K562 (cell line): ENCODE measurements around the gene HPSE2. TPM values are rescaled to one million over a fixed set of nuclear protein-coding genes. Genes with fewer than 3 reads are reported as not detected.
A peak's percentile ranks its signal among the peaks of the same experiment; 100 is the strongest.

ENCODE experiments used
- ATAC-seq: fragments of 200-7000 bp; cut with Tn5 transposase; 3 replicates; pipeline ENCODE4 v1.9.1; 2020; ENCODE audit warnings: moderate library complexity
- BruUV-seq: library from RNA; stranded (reverse); fragments of 400-500 nt; replicated peaks from 2 replicates; lab custom pipeline; 2021; lab: Mats Ljungman, UMichigan
- CTCF ChIA-PET: fragments of 300-600 bp; formaldehyde crosslinking; extraction: SDS; loops from one replicate; lab custom pipeline; 2021; ENCODE audit warnings: low intra/inter-chr PET ratio; lab: Yijun Ruan, JAX
- POLR2A ChIA-PET: fragments of 300-600, 350-650 bp; sonication (Branson Sonifier 250); formaldehyde crosslinking; extraction: SDS; loops from one replicate; lab custom pipeline; 2021; ENCODE audit warnings: antibody characterized with exemption, inconsistent platforms; lab: Yijun Ruan, JAX
- DNase-seq, 4 experiments: peaks; one replicate each; pipeline versions ENCODE4 v3.0.0 to v3.0.0-alpha.2; 2011 to 2018; ENCODE audit warnings: low spot score in 3 of 4, mixed read lengths in 3 of 4; ENCODE audit errors: extremely low read depth in 1 of 4
- FAIRE-seq: peaks from 2 replicates; lab custom pipeline; 2011; peaks lifted over from hg19 to GRCh38; lab: Jason Lieb, UNC
- H2AFZ ChIP-seq: 2 replicates; pipeline ENCODE4 v1.6.0; 2011; ENCODE audit warnings: low read depth, low read length, control low read depth, inconsistent platforms
- H3K27ac ChIP-seq: fragments of 200-600 bp; 3 replicates; pipeline ENCODE4 v1.8.0; 2011; ENCODE audit warnings: low read depth, mild to moderate bottlenecking, control low read depth, inconsistent platforms, low read length, moderate library complexity, mixed read lengths; ENCODE audit errors: extremely low read depth
- H3K27me3 ChIP-seq, 2 experiments: fragments of 300-600 bp in 1 of 2; 2 replicates in 1 of 2; 3 replicates in 1 of 2; pipeline versions ENCODE4 v1.6.0 to v1.8.0; 2011; ENCODE audit warnings: inconsistent platforms in 2 of 2, low read length in 2 of 2, mild to moderate bottlenecking in 1 of 2, mixed read lengths in 1 of 2, moderate library complexity in 1 of 2; ENCODE audit not compliant: control insufficient read depth in 2 of 2, insufficient read depth in 2 of 2
- H3K36me3 ChIP-seq: fragments of 300-600 bp; 3 replicates; pipeline ENCODE4 v1.8.0; 2011; ENCODE audit warnings: mild to moderate bottlenecking, low read length, inconsistent platforms; ENCODE audit not compliant: control insufficient read depth, insufficient read depth
- H3K4me1 ChIP-seq, 2 experiments: fragments of 200-600 bp in 1 of 2; replicated peaks in 1 of 2; 2 replicates in 1 of 2; 3 replicates in 1 of 2; pipeline versions ENCODE4 v1.5.1 to v1.8.0; 2011; ENCODE audit warnings: inconsistent platforms in 2 of 2, low read length in 2 of 2, mild to moderate bottlenecking in 1 of 2, mixed read lengths in 1 of 2, moderate library complexity in 1 of 2; ENCODE audit not compliant: control insufficient read depth in 2 of 2, insufficient read depth in 2 of 2
- H3K4me2 ChIP-seq: 2 replicates; pipeline ENCODE4 v1.6.1; 2011; ENCODE audit warnings: low read length, control low read depth, inconsistent platforms, mixed read lengths; ENCODE audit not compliant: insufficient read depth
- H3K4me3 ChIP-seq: fragments of 200-600 bp; sonication (generic), shearing (Covaris generic); 2 replicates; pipeline ENCODE4 v1.5.1; 2016; ENCODE audit warnings: control low read depth, inconsistent platforms
- H3K79me2 ChIP-seq: fragments of 200-600 bp; 3 replicates; pipeline ENCODE4 v1.8.0; 2011; ENCODE audit warnings: low read length, inconsistent platforms; ENCODE audit not compliant: control insufficient read depth, insufficient read depth
- H3K9ac ChIP-seq, 2 experiments: 2 replicates each; pipeline versions ENCODE4 v1.6.0 to v1.6.1; 2011; ENCODE audit warnings: low read depth in 2 of 2, low read length in 2 of 2, control low read depth in 1 of 2, inconsistent platforms in 1 of 2, mild to moderate bottlenecking in 1 of 2, mixed read lengths in 1 of 2; ENCODE audit not compliant: insufficient read depth in 1 of 2
- H3K9me1 ChIP-seq: one replicate; pipeline ENCODE4 v1.6.0; 2011; ENCODE audit warnings: inconsistent platforms, mild to moderate bottlenecking, low read length, moderate library complexity; ENCODE audit not compliant: control insufficient read depth, insufficient read depth
- H3K9me3 ChIP-seq: replicated peaks from 2 replicates; pipeline ENCODE4 v1.5.1; 2011; ENCODE audit warnings: low read depth, low read length, inconsistent platforms; ENCODE audit not compliant: control insufficient read depth, insufficient read depth
- H4K20me1 ChIP-seq: replicated peaks from 2 replicates; pipeline ENCODE4 v1.6.1; 2011; ENCODE audit warnings: low read length, inconsistent platforms, mixed read lengths; ENCODE audit not compliant: control insufficient read depth, insufficient read depth
- CBX1 ChIP-seq: sonication (generic); IDR thresholded peaks from 2 replicates; pipeline ENCODE4 v1.6.1; 2016; ENCODE audit warnings: antibody characterized with exemption, low read depth, mild to moderate bottlenecking
- CBX3 ChIP-seq, 2 experiments: IDR thresholded peaks; 1 replicate in 1 of 2; 2 replicates in 1 of 2; pipeline ENCODE4 v1.6.1; 2012; ENCODE audit warnings: inconsistent platforms in 2 of 2, low read length in 2 of 2, borderline replicate concordance in 1 of 2, control low read depth in 1 of 2
- CBX5 ChIP-seq: IDR thresholded peaks from 2 replicates; pipeline ENCODE4 v1.6.1; 2014; ENCODE audit warnings: low read depth, borderline replicate concordance
- DMBX1 ChIP-seq: fragments of 250-450 bp; sonication (Bioruptor Pico); IDR thresholded peaks from 2 replicates; pipeline ENCODE4 v1.8.0; 2022; ENCODE audit warnings: inconsistent platforms, mild to moderate bottlenecking, moderate library complexity, borderline replicate concordance
- ETV1 ChIP-seq: fragments of 450-650 bp; conservative IDR thresholded peaks from 2 replicates; pipeline ENCODE4 v1.6.1; 2016; ENCODE audit warnings: missing genetic modification characterization, control low read depth, low read depth, missing compliant biosample characterization
- GTF2E2 ChIP-seq: fragments of 200-800 bp; sonication (Bioruptor generic); IDR thresholded peaks from 2 replicates; pipeline ENCODE4 v1.6.1; 2016; ENCODE audit warnings: missing genetic modification characterization, missing compliant biosample characterization
- RB1 ChIP-seq: fragments of 450-650 bp; IDR thresholded peaks from 2 replicates; pipeline ENCODE4 v1.6.1; 2017; ENCODE audit warnings: low read depth, mild to moderate bottlenecking
- TRIM28 ChIP-seq: fragments of 450-650 bp; IDR thresholded peaks from 2 replicates; pipeline ENCODE4 v1.6.1; 2017
- ZNF217 ChIP-seq: sonication (generic); formaldehyde crosslinking; IDR thresholded peaks from 2 replicates; pipeline ENCODE4 v1.8.0; 2022; ENCODE audit warnings: mild to moderate bottlenecking, missing genetic modification reagents
- ZNF445 ChIP-seq: fragments of 250-450 bp; sonication (Bioruptor Pico); IDR thresholded peaks from 2 replicates; pipeline ENCODE4 v1.4.0; 2020; ENCODE audit warnings: low read depth, mild to moderate bottlenecking, moderate library complexity
- ZNF696 ChIP-seq: fragments of 250-450 bp; sonication (Bioruptor Pico); conservative IDR thresholded peaks from 2 replicates; pipeline ENCODE4 v1.4.0; 2020; ENCODE audit warnings: mild to moderate bottlenecking, moderate library complexity
- WGBS: fragments of 100-300 bp; shearing (Covaris generic); methylation state at CpG from one replicate; pipeline ENCODE4 v1.1.6; 2016; ENCODE audit warnings: low coverage, mixed read lengths; ENCODE audit not compliant: insufficient coverage; ENCODE audit errors: missing lambda C conversion rate; 5-methylcytosine and 5-hydroxymethylcytosine counted together
- in situ Hi-C: fragments of 300-500 bp; cut with MboI; formaldehyde crosslinking; loops from 4 replicates; pipeline ENCODE4 v1.15.0; 2018; ENCODE audit warnings: inconsistent platforms, mixed read lengths
- intact Hi-C: fragments of 100-400 bp; cut with micrococcal nuclease; formaldehyde crosslinking; loops from 2 replicates; pipeline ENCODE4 v1.14.2; 2022
- polyA plus RNA-seq, 8 experiments: library from polyadenylated mRNA; depleted of rRNA in 4 of 8; stranded (reverse) in 5 of 8; unstranded in 3 of 8; fragments of >200 nt; fragmentation: Nextera tagmentation in 2 of 8; fragmentation: Illumina TruSeq in 1 of 8; extraction: Ambion mirVana in 2 of 8; extraction: Trizol in 1 of 8; gene quantifications; 2 replicates each; pipeline versions ENCODE4 v1.2.1 to v1.2.3, GENCODE V29; 2011 to 2014; ENCODE audit warnings: inconsistent platforms in 1 of 8, missing spikeins in 1 of 8
- total RNA-seq, 7 experiments: library from RNA; depleted of rRNA in 6 of 7; stranded (reverse); fragments of >200 nt in 6 of 7; fragmentation: Illumina TruSeq in 2 of 7; extraction: Trizol in 2 of 7; gene quantifications; 2 replicates each; pipeline versions ENCODE4 v1.2.1 to v1.2.3, GENCODE V29; 2011 to 2021; ENCODE audit warnings: low replicate concordance in 1 of 7
- TF ChIP-seq, protein P1 (sequence below): sonication (generic); formaldehyde crosslinking; IDR thresholded peaks from 2 replicates; pipeline ENCODE4 v1.8.0; 2022; ENCODE audit warnings: mild to moderate bottlenecking, missing genetic modification reagents
- TF ChIP-seq, protein P2 (sequence below): fragments of 450-650 bp; formaldehyde crosslinking; IDR thresholded peaks from 2 replicates; pipeline ENCODE4 v1.4.0; 2022; ENCODE audit warnings: missing genetic modification characterization
- TF ChIP-seq, protein P3 (sequence below): fragments of 450-650 bp; IDR thresholded peaks from 2 replicates; pipeline ENCODE4 v1.6.1; 2018; ENCODE audit warnings: mild to moderate bottlenecking, low read depth; ENCODE audit not compliant: partially characterized antibody

Gene HPSE2
- total and polyA plus RNA-seq, 9 of the 15 experiments (the other 6 are each of a cell fraction or from before 2014, with no cell fraction given) = 0.03 to 0.10 (median 0.04) TPM; not detected in 2

DNA sequence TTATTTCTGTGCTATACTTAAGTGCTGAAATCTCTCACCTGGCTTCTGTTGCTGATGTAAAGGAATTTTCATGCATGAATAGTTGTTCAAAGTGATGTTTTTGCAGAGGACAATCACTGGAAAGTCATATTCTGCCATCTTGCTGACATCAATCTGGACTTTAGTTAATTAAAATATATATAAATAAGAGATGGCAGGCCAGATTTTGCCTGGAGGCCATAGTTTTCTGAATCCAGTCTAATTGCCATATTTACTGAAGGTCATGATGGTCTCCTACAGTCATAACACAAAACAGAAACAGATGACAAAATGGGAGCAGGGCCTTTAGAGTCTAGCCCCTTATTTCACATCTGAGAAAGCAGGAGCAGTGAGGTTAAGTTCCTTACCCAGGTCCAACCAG is 228.2 kb downstream of the HPSE2 start:
- TF ChIP-seq, protein P1, sequence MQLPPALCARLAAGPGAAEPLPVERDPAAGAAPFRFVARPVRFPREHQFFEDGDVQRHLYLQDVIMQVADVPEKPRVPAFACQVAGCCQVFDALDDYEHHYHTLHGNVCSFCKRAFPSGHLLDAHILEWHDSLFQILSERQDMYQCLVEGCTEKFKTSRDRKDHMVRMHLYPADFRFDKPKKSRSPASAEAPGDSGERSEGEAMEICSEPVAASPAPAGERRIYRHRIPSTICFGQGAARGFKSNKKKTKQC = no peak
- TF ChIP-seq ETV1 (tag) = no peak
- H3K79me2 ChIP-seq = no peaks in the 10 kb centered on the region
- no peak overlapping the region for H2AFZ ChIP-seq
- H3K4me3 ChIP-seq = no peak overlapping the region
- no peaks in the 10 kb centered on the region for H4K20me1 ChIP-seq
- no peak overlapping the region for H3K9ac ChIP-seq
- H3K4me1 ChIP-seq = no peaks in the 10 kb centered on the region; a peak in 1 of 5 replicates
- ATAC-seq (no peak), DNase-seq (no peak), FAIRE-seq (no peak)
- BruUV-seq = no TSS peak
- ChIA-PET POLR2A (no interaction called here), CTCF (no interaction called here)
- intact Hi-C loops = no loop called here
- H3K9me1 ChIP-seq = no peaks in the 10 kb centered on the region
- no peaks in the 10 kb centered on the region for H3K27me3 ChIP-seq
- H3K36me3 ChIP-seq = no peaks in the 10 kb centered on the region
- H3K9me3 ChIP-seq = peaks cover 3% of the 10 kb centered on the region; the same call in 1 of the 2 replicates
- in situ Hi-C loops = no loop called here
- H3K27ac ChIP-seq = no peak overlapping the region
- no peak overlapping the region for H3K4me2 ChIP-seq

DNA sequence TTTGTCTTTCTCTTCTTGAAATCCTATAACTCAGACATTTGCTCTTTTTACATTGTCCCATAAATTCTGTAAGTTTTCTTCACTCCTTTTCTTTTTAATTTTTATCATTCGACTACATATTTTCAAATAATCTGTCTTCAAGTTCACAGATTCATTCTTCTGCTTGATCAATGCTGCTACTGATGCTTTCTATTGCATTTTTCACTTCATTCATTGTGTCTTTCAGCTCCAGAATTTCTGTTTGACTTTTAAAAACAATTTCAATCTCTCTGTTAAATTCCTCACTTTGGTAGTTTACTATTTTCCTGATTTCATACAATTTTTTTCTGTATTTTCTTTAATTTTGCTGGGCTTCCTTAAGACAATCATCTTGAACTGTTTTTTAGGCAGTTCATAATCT is 230.4 kb downstream of the HPSE2 start:
- TF ChIP-seq DMBX1 (CRISPR knock-in tag) (no peak), CBX1 (no peak), GTF2E2 (tag) (no peak), ZNF445 (CRISPR knock-in tag) (no peak), TRIM28 (0 out of 2 replicates have a peak, but pooled peaks have one; percentile 41), CBX5 (0 out of 2 replicates have a peak, but pooled peaks have one; percentile 46), CBX3 (IDR thresholded peaks at IDR 0.05; ENCODE audit: borderline replicate concordance in 1 of 2, low read length in 2 of 2) (peak in 1 of 2 experiments; percentile 73; a peak in 1 of 3 replicates), RB1 (no peak), ZNF696 (CRISPR knock-in tag) (no peak), ZNF217 (CRISPR knock-in tag) (no peak)
- TF ChIP-seq, protein P2, sequence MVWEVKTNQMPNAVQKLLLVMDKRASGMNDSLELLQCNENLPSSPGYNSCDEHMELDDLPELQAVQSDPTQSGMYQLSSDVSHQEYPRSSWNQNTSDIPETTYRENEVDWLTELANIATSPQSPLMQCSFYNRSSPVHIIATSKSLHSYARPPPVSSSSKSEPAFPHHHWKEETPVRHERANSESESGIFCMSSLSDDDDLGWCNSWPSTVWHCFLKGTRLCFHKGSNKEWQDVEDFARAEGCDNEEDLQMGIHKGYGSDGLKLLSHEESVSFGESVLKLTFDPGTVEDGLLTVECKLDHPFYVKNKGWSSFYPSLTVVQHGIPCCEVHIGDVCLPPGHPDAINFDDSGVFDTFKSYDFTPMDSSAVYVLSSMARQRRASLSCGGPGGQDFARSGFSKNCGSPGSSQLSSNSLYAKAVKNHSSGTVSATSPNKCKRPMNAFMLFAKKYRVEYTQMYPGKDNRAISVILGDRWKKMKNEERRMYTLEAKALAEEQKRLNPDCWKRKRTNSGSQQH (CRISPR knock-in tag) = no peak
- TF ChIP-seq, protein P3, sequence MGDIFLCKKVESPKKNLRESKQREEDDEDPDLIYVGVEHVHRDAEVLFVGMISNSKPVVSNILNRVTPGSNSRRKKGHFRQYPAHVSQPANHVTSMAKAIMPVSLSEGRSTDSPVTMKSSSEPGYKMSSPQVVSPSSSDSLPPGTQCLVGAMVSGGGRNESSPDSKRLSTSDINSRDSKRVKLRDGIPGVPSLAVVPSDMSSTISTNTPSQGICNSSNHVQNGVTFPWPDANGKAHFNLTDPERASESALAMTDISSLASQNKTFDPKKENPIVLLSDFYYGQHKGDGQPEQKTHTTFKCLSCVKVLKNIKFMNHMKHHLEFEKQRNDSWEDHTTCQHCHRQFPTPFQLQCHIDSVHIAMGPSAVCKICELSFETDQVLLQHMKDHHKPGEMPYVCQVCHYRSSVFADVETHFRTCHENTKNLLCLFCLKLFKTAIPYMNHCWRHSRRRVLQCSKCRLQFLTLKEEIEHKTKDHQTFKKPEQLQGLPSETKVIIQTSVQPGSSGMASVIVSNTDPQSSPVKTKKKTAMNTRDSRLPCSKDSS = no peak
- no peak for DNase-seq
- CTCF ChIA-PET = no interaction called here
- H3K36me3 ChIP-seq = no peaks in the 10 kb centered on the region
- no peaks in the 10 kb centered on the region for H3K4me1 ChIP-seq
- no peaks in the 10 kb centered on the region for H3K79me2 ChIP-seq
- no peak for ATAC-seq
- H3K4me3 ChIP-seq = no peak overlapping the region
- WGBS = 0% methylated on average over 1 of the region's 1 CpG
- no peak overlapping the region for H3K4me2 ChIP-seq
- no peak overlapping the region for H3K27ac ChIP-seq
- in situ Hi-C loops = no loop called here
- H3K9ac ChIP-seq = no peak overlapping the region
- no peaks in the 10 kb centered on the region for H4K20me1 ChIP-seq
- POLR2A ChIA-PET = no interaction called here
- no peak overlapping the region for H2AFZ ChIP-seq
- intact Hi-C loops = no loop called here
- no peak for FAIRE-seq
- no TSS peak for BruUV-seq
- peaks cover 3% of the 10 kb centered on the region; the same call in 1 of the 2 replicates for H3K9me3 ChIP-seq
- H3K27me3 ChIP-seq = no peaks in the 10 kb centered on the region
- H3K9me1 ChIP-seq = no peaks in the 10 kb centered on the region
